ENCODE results near the gene ZNF358. TPM values are rescaled to one million over a fixed set of nuclear protein-coding genes. Genes with fewer than 3 reads are reported as not detected.
A peak's percentile ranks its signal among the peaks of the same experiment; 100 is the strongest.

ZNF358 gene
- total and polyA plus RNA-seq, 2 of the 13 experiments (the other 11 are each of a cell fraction or from before 2014, with no cell fraction given) = 9.1 to 37.0 TPM

DNA sequence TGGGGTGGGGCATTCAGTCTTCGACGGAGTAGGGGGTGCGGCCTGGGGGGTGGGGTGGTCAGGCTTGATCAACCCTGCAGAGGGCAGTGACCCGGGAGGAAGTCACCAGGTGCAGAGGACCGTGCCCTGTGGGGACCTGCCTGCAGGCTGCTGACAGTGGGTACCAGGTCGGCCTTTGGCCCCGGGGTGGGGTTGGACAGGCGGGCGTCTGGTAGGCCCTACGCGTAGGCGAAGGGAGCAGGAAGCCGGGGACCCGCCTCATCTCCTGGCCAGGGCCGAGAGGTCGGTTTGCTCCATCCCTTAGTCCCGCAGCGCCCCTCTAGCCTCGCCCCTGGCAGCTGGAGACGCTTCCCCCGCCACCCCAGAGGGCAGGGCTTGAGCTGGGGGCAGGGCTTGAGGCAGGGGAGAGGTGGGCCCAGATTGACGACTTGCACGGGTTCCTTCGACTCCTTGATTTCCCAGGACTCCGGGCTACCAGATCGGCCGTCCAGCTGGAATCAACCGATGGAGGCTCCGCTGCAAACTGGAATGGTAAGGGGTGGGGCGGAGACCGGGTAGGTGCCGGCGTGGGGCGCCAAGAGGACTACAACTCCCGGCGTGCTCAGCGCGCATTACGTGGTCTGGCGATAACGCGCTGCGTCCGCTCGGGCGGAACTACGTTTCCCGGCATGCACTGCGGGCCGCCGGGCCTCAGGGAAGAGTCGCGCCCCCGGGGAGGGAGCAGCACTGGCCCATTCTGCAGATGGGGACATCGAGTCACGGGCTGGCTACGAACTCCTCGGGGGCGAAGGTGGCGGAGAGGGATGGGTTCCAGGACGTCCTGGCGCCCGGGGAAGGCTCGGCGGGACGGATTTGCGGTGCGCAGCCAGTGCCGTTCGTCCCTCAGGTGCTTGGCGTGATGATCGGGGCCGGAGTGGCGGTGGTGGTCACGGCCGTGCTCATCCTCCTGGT lies 19.4 kb downstream of the ZNF358 start, which contains the start of gene PNPLA6 (continued):
- TF ChIP-seq, protein P1, sequence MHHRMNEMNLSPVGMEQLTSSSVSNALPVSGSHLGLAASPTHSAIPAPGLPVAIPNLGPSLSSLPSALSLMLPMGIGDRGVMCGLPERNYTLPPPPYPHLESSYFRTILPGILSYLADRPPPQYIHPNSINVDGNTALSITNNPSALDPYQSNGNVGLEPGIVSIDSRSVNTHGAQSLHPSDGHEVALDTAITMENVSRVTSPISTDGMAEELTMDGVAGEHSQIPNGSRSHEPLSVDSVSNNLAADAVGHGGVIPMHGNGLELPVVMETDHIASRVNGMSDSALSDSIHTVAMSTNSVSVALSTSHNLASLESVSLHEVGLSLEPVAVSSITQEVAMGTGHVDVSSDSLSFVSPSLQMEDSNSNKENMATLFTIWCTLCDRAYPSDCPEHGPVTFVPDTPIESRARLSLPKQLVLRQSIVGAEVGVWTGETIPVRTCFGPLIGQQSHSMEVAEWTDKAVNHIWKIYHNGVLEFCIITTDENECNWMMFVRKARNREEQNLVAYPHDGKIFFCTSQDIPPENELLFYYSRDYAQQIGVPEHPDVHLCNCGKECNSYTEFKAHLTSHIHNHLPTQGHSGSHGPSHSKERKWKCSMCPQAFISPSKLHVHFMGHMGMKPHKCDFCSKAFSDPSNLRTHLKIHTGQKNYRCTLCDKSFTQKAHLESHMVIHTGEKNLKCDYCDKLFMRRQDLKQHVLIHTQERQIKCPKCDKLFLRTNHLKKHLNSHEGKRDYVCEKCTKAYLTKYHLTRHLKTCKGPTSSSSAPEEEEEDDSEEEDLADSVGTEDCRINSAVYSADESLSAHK (CRISPR knock-in tag; IDR thresholded peaks at IDR 0.05; ENCODE audit: borderline replicate concordance) = no peak
- peak; percentile 81 for TF ChIP-seq SAP130 (CRISPR knock-in tag; IDR thresholded peaks at IDR 0.05; ENCODE audit: low read depth)
- TF ChIP-seq ZNF232 (CRISPR knock-in tag; IDR thresholded peaks at IDR 0.05; ENCODE audit: borderline replicate concordance) = no peak
- TF ChIP-seq IKZF1 (IDR thresholded peaks at IDR 0.05) = no peak
- TF ChIP-seq ZNF274 (CRISPR knock-in tag; IDR thresholded peaks at IDR 0.05) = peak; percentile 40; the same call in 1 of the 2 replicates
- TF ChIP-seq SIX1 (CRISPR knock-in tag; IDR thresholded peaks at IDR 0.05; ENCODE audit: borderline replicate concordance) = no peak
- peak; percentile 73 for TF ChIP-seq ARHGAP35 (CRISPR knock-in tag; IDR thresholded peaks at IDR 0.05; ENCODE audit: borderline replicate concordance)
- no peak for TF ChIP-seq SMARCE1 (IDR thresholded peaks at IDR 0.05; ENCODE audit: borderline replicate concordance)
- no peak for TF ChIP-seq TGIF2 (CRISPR knock-in tag; IDR thresholded peaks at IDR 0.05)
- TF ChIP-seq ZMYM3 (CRISPR knock-in tag; IDR thresholded peaks at IDR 0.05) = peak; percentile 98
- TF ChIP-seq NFIC (IDR thresholded peaks at IDR 0.05; ENCODE audit: low read length) = no peak
- TF ChIP-seq SOX6 (IDR thresholded peaks at IDR 0.05) = no peak
- peak; percentile 47; the same call in 1 of the 2 replicates for TF ChIP-seq SOX6 (CRISPR knock-in tag; IDR thresholded peaks at IDR 0.05)
- no peak for TF ChIP-seq FOXK2 (IDR thresholded peaks at IDR 0.05)
- peak; percentile 98; the same call in 1 of the 2 replicates for TF ChIP-seq ZNF713 (CRISPR knock-in tag; IDR thresholded peaks at IDR 0.05)
- TF ChIP-seq, protein P2, sequence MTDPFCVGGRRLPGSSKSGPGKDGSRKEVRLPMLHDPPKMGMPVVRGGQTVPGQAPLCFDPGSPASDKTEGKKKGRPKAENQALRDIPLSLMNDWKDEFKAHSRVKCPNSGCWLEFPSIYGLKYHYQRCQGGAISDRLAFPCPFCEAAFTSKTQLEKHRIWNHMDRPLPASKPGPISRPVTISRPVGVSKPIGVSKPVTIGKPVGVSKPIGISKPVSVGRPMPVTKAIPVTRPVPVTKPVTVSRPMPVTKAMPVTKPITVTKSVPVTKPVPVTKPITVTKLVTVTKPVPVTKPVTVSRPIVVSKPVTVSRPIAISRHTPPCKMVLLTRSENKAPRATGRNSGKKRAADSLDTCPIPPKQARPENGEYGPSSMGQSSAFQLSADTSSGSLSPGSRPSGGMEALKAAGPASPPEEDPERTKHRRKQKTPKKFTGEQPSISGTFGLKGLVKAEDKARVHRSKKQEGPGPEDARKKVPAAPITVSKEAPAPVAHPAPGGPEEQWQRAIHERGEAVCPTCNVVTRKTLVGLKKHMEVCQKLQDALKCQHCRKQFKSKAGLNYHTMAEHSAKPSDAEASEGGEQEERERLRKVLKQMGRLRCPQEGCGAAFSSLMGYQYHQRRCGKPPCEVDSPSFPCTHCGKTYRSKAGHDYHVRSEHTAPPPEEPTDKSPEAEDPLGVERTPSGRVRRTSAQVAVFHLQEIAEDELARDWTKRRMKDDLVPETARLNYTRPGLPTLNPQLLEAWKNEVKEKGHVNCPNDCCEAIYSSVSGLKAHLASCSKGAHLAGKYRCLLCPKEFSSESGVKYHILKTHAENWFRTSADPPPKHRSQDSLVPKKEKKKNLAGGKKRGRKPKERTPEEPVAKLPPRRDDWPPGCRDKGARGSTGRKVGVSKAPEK (CRISPR knock-in tag; IDR thresholded peaks at IDR 0.05; ENCODE audit: borderline replicate concordance) = no peak
- TF ChIP-seq ZNF256 (CRISPR knock-in tag; conservative IDR thresholded peaks at IDR 0.05) = no peak
- TF ChIP-seq, protein P3, sequence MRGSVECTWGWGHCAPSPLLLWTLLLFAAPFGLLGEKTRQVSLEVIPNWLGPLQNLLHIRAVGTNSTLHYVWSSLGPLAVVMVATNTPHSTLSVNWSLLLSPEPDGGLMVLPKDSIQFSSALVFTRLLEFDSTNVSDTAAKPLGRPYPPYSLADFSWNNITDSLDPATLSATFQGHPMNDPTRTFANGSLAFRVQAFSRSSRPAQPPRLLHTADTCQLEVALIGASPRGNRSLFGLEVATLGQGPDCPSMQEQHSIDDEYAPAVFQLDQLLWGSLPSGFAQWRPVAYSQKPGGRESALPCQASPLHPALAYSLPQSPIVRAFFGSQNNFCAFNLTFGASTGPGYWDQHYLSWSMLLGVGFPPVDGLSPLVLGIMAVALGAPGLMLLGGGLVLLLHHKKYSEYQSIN (CRISPR knock-in tag; IDR thresholded peaks at IDR 0.05; ENCODE audit: borderline replicate concordance) = no peak
- TF ChIP-seq, protein P4, sequence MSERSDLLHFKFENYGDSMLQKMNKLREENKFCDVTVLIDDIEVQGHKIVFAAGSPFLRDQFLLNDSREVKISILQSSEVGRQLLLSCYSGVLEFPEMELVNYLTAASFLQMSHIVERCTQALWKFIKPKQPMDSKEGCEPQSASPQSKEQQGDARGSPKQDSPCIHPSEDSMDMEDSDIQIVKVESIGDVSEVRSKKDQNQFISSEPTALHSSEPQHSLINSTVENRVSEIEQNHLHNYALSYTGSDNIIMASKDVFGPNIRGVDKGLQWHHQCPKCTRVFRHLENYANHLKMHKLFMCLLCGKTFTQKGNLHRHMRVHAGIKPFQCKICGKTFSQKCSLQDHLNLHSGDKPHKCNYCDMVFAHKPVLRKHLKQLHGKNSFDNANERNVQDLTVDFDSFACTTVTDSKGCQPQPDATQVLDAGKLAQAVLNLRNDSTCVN (CRISPR knock-in tag; IDR thresholded peaks at IDR 0.05; ENCODE audit: borderline replicate concordance) = peak; percentile 24
- TF ChIP-seq SPEN (CRISPR knock-in tag; IDR thresholded peaks at IDR 0.05; ENCODE audit: low read depth) = peak; percentile 76
- no peak for TF ChIP-seq NR2F6 (IDR thresholded peaks at IDR 0.05)
- no peak for TF ChIP-seq NR2F6 (CRISPR knock-in tag; IDR thresholded peaks at IDR 0.05)

All from HepG2 (cell line).